ENCODE data around the gene C4BPA. TPM values are rescaled to one million over a fixed set of nuclear protein-coding genes. Genes with fewer than 3 reads are reported as not detected.

Gene C4BPA
- total and polyA plus RNA-seq, 2 of the 8 experiments (the other 6 are each of a cell fraction or from before 2014, with no cell fraction given) = not detected

- no peak for TF ChIP-seq RFX5 (IDR thresholded peaks at IDR 0.05; ENCODE audit: borderline replicate concordance, low read depth, low read length)
- TF ChIP-seq RAD21 (IDR thresholded peaks at IDR 0.05 in 1 of 2, conservative IDR thresholded peaks at IDR 0.05 in 1 of 2; ENCODE audit: low read depth in 2 of 2, low read length in 2 of 2) = no peak
- no peak for TF ChIP-seq MAFK (IDR thresholded peaks at IDR 0.05; ENCODE audit: low read depth, low read length)
Observed at GRCh38 chr1:207077012-207077411, 27.0 kb upstream of the C4BPA start (continued).
